H1 (cell line): ENCODE results near the gene HAGH. TPM values are rescaled to one million over a fixed set of nuclear protein-coding genes. Genes with fewer than 3 reads are reported as not detected.

Experiments used
- CTCF ChIA-PET: fragments of 300-600 bp; sonication (Branson Sonifier 250); formaldehyde crosslinking; loops from one replicate; lab custom pipeline; 2021; ENCODE audit not compliant: partially characterized antibody; lab: Charles Lee
- POLR2A ChIA-PET: fragments of 300-600 bp; sonication (Branson Sonifier 250); formaldehyde crosslinking; loops from one replicate; lab custom pipeline; 2021; ENCODE audit warnings: inconsistent platforms; ENCODE audit not compliant: partially characterized antibody; lab: Charles Lee
- DNase-seq, 2 experiments: peaks; one replicate each; pipeline versions ENCODE4 v3.0.0 to v3.0.0-alpha.2; 2010 to 2022; ENCODE audit warnings: low spot score in 2 of 2, low read depth in 1 of 2, mixed read lengths in 1 of 2
- FAIRE-seq: peaks from 2 replicates; lab custom pipeline; 2011; peaks lifted over from hg19 to GRCh38; lab: Jason Lieb, UNC
- H2AFZ ChIP-seq: 2 replicates; pipeline ENCODE4 v1.8.1; 2012; ENCODE audit warnings: low read length, inconsistent platforms
- H2AK5ac ChIP-seq: 2 replicates; pipeline ENCODE4 v1.6.1; 2013; ENCODE audit warnings: low read depth, low read length
- H2BK120ac ChIP-seq: replicated peaks from 2 replicates; pipeline ENCODE3; 2013; ENCODE audit warnings: low read depth, low read length, inconsistent platforms
- H2BK12ac ChIP-seq: 2 replicates; pipeline ENCODE4 v1.6.1; 2013; ENCODE audit warnings: low read depth, low read length
- H2BK15ac ChIP-seq: 2 replicates; pipeline ENCODE4 v1.6.1; 2013; ENCODE audit warnings: low read length
- H2BK20ac ChIP-seq: 2 replicates; pipeline ENCODE4 v1.6.1; 2013; ENCODE audit warnings: low read length
- H2BK5ac ChIP-seq: 2 replicates; pipeline ENCODE4 v1.6.1; 2013; ENCODE audit warnings: low read depth, low read length
- H3K14ac ChIP-seq: 2 replicates; pipeline ENCODE4 v1.6.1; 2013; ENCODE audit warnings: inconsistent platforms; ENCODE audit not compliant: insufficient read length
- H3K18ac ChIP-seq: 2 replicates; pipeline ENCODE4 v1.6.1; 2013; ENCODE audit warnings: low read length; ENCODE audit errors: extremely low read depth
- H3K23ac ChIP-seq: 2 replicates; pipeline ENCODE4 v1.6.1; 2013; ENCODE audit warnings: inconsistent platforms; ENCODE audit not compliant: insufficient read length
- H3K23me2 ChIP-seq: 2 replicates; pipeline ENCODE4 v1.6.1; 2013; ENCODE audit warnings: low read depth, low read length
- H3K27ac ChIP-seq: 2 replicates; pipeline ENCODE4 v1.6.1; 2011; ENCODE audit warnings: low read depth, low read length, inconsistent platforms
- H3K27me3 ChIP-seq, 4 experiments: replicated peaks in 1 of 4; 1 replicate in 1 of 4; 2 replicates in 3 of 4; pipeline versions ENCODE4 v1.6.1 to v1.8.1; 2011 to 2013; ENCODE audit warnings: low read length in 3 of 4, mild to moderate bottlenecking in 3 of 4, inconsistent platforms in 2 of 4, mixed read lengths in 2 of 4, moderate library complexity in 1 of 4; ENCODE audit not compliant: control insufficient read depth in 3 of 4, insufficient read depth in 3 of 4; ENCODE audit errors: extremely low read depth in 1 of 4
- H3K36me3 ChIP-seq, 4 experiments: 2 replicates each; pipeline versions ENCODE4 v1.6.1 to v1.8.1; 2011 to 2013; ENCODE audit warnings: mild to moderate bottlenecking in 4 of 4, low read length in 3 of 4, moderate library complexity in 2 of 4, control low read depth in 1 of 4, inconsistent platforms in 1 of 4; ENCODE audit not compliant: insufficient read depth in 4 of 4, control insufficient read depth in 2 of 4
- H3K4ac ChIP-seq: replicated peaks from 2 replicates; pipeline ENCODE3; 2013; ENCODE audit warnings: low read length, low read depth, mixed read lengths, inconsistent platforms; ENCODE audit not compliant: insufficient read length
- H3K4me1 ChIP-seq, 4 experiments: replicated peaks in 1 of 4; 1 replicate in 1 of 4; 2 replicates in 3 of 4; pipeline versions ENCODE4 v1.6.1 to v1.8.1; 2011 to 2013; ENCODE audit warnings: low read length in 3 of 4, inconsistent platforms in 2 of 4, mixed read lengths in 1 of 4; ENCODE audit not compliant: insufficient read depth in 4 of 4, control insufficient read depth in 3 of 4
- H3K4me2 ChIP-seq, 2 experiments: 2 replicates each; pipeline versions ENCODE4 v1.6.1 to v1.8.1; 2011 to 2013; ENCODE audit warnings: low read depth in 2 of 2, low read length in 2 of 2, control low read depth in 1 of 2, inconsistent platforms in 1 of 2, mild to moderate bottlenecking in 1 of 2; ENCODE audit not compliant: insufficient read depth in 1 of 2
- H3K4me3 ChIP-seq, 4 experiments: fragments of 200-600, 300-600 bp in 1 of 4; sonication (generic), shearing (Covaris generic), sonication (Bioruptor Twin) in 1 of 4; 2 replicates each; pipeline versions ENCODE4 v1.5.1 to v1.8.1; 2011 to 2016; ENCODE audit warnings: low read length in 4 of 4, low read depth in 3 of 4, control low read depth in 2 of 4, inconsistent platforms in 2 of 4, mild to moderate bottlenecking in 2 of 4, mixed read lengths in 1 of 4, moderate library complexity in 1 of 4; ENCODE audit not compliant: insufficient read depth in 2 of 4; ENCODE audit errors: extremely low read depth in 1 of 4
- H3K56ac ChIP-seq: replicated peaks from 2 replicates; pipeline ENCODE3; 2013; ENCODE audit warnings: low read depth, mild to moderate bottlenecking, mixed read lengths, low read length, inconsistent platforms; ENCODE audit not compliant: insufficient read length
- H3K79me1 ChIP-seq: 2 replicates; pipeline ENCODE4 v1.6.1; 2013; ENCODE audit warnings: low read depth, low read length, control low read depth
- H3K79me2 ChIP-seq, 2 experiments: 2 replicates each; pipeline versions ENCODE4 v1.6.1 to v1.8.1; 2012 to 2013; ENCODE audit warnings: low read length in 2 of 2, mild to moderate bottlenecking in 2 of 2, inconsistent platforms in 1 of 2; ENCODE audit not compliant: insufficient read depth in 2 of 2, control insufficient read depth in 1 of 2
- H3K9ac ChIP-seq, 4 experiments: replicated peaks in 1 of 4; 1 replicate in 1 of 4; 2 replicates in 3 of 4; pipeline versions ENCODE4 v1.6.1 to v1.8.1; 2011 to 2013; ENCODE audit warnings: low read depth in 3 of 4, low read length in 3 of 4, control low read depth in 2 of 4, mild to moderate bottlenecking in 2 of 4, moderate library complexity in 2 of 4, inconsistent platforms in 1 of 4; ENCODE audit errors: extremely low read depth in 1 of 4
- H3K9me3 ChIP-seq, 2 experiments: 2 replicates each; pipeline versions ENCODE4 v1.6.1 to v1.8.1; 2012 to 2013; ENCODE audit warnings: mild to moderate bottlenecking in 2 of 2, moderate library complexity in 2 of 2, control low read depth in 1 of 2, inconsistent platforms in 1 of 2, low read depth in 1 of 2, low read length in 1 of 2, mixed read lengths in 1 of 2; ENCODE audit not compliant: insufficient read depth in 2 of 2
- H4K20me1 ChIP-seq, 2 experiments: replicated peaks in 1 of 2; 2 replicates each; pipeline versions ENCODE3 to v1.8.1; 2011 to 2013; ENCODE audit warnings: inconsistent platforms in 2 of 2, low read length in 2 of 2, mild to moderate bottlenecking in 1 of 2; ENCODE audit not compliant: insufficient read depth in 2 of 2, control insufficient read depth in 1 of 2
- H4K5ac ChIP-seq: 2 replicates; pipeline ENCODE4 v1.6.1; 2013; ENCODE audit warnings: low read length, low read depth, mixed read lengths, inconsistent platforms; ENCODE audit not compliant: insufficient read length
- H4K8ac ChIP-seq: 2 replicates; pipeline ENCODE4 v1.8.0; 2013; ENCODE audit warnings: mild to moderate bottlenecking, moderate library complexity, low read length, inconsistent platforms; ENCODE audit not compliant: insufficient read depth; ENCODE audit errors: extremely low read depth
- H4K91ac ChIP-seq: replicated peaks from 2 replicates; pipeline ENCODE3; 2013; ENCODE audit warnings: low read length, mixed read lengths, inconsistent platforms; ENCODE audit not compliant: insufficient read length
- BACH1 ChIP-seq: IDR thresholded peaks from 2 replicates; pipeline ENCODE4 v1.6.1; 2012; ENCODE audit warnings: low read length, improper control_type of control experiment
- BCL11A ChIP-seq, 2 experiments: IDR thresholded peaks; one replicate each; pipeline ENCODE4 v1.6.1; 2011; ENCODE audit warnings: low read depth in 2 of 2, low read length in 2 of 2, mild to moderate bottlenecking in 2 of 2
- CEBPB ChIP-seq: IDR thresholded peaks from 2 replicates; pipeline ENCODE4 v1.6.1; 2012; ENCODE audit warnings: low read depth, low read length
- CTBP2 ChIP-seq: IDR thresholded peaks from 2 replicates; pipeline ENCODE4 v1.7.0; 2011; ENCODE audit warnings: borderline replicate concordance, mild to moderate bottlenecking, moderate library complexity, mixed read lengths, low read length; ENCODE audit not compliant: insufficient read depth, insufficient read length
- JUND ChIP-seq: IDR thresholded peaks from 2 replicates; pipeline ENCODE4 v1.6.1; 2011; ENCODE audit warnings: mild to moderate bottlenecking, improper control_type of control experiment, low read length
- KDM1A ChIP-seq: fragments of 200-600, 300-600 bp; sonication (generic); IDR thresholded peaks from 2 replicates; pipeline ENCODE4 v1.7.1; 2016; ENCODE audit warnings: mild to moderate bottlenecking, low read length, borderline replicate concordance
- PHF8 ChIP-seq: fragments of 200-600 bp; sonication (generic); conservative IDR thresholded peaks from 2 replicates; pipeline ENCODE4 v1.7.1; 2012; ENCODE audit warnings: low read depth, mild to moderate bottlenecking, inconsistent platforms, low read length, moderate library complexity
- POU5F1 ChIP-seq: IDR thresholded peaks from 2 replicates; pipeline ENCODE4 v1.6.1; 2011; ENCODE audit warnings: low read depth, mild to moderate bottlenecking, low read length, moderate library complexity
- SUZ12 ChIP-seq: fragments of 200-600 bp; sonication (generic); IDR thresholded peaks from 2 replicates; pipeline ENCODE4 v1.6.1; 2012; ENCODE audit warnings: mild to moderate bottlenecking, inconsistent platforms, low read length, moderate library complexity, mixed read lengths
- TAF1 ChIP-seq: IDR thresholded peaks from 2 replicates; pipeline ENCODE4 v1.6.1; 2011; ENCODE audit warnings: mild to moderate bottlenecking, low read depth, low read length
- TEAD4 ChIP-seq: IDR thresholded peaks from 2 replicates; pipeline ENCODE4 v1.6.1; 2012; ENCODE audit warnings: low read depth, low read length, inconsistent platforms, mixed read lengths
- WGBS, 2 experiments: shearing (Covaris generic) in 1 of 2; methylation state at CpG; one replicate each; pipeline versions ENCODE4 v1.1.6 to v1.1.7; 2013 to 2015; ENCODE audit warnings: low lambda C conversion rate in 2 of 2, mixed read lengths in 2 of 2, inconsistent platforms in 1 of 2, low coverage in 1 of 2, missing lambda C conversion rate in 1 of 2; ENCODE audit not compliant: insufficient replicate concordance in 2 of 2, insufficient coverage in 1 of 2, insufficient read length in 1 of 2; ENCODE audit errors: extremely low coverage in 1 of 2, missing lambda C conversion rate in 1 of 2; 5-methylcytosine and 5-hydroxymethylcytosine counted together
- polyA plus RNA-seq, 7 experiments: library from polyadenylated mRNA; depleted of rRNA in 3 of 7; stranded (reverse) in 5 of 7; unstranded in 2 of 7; fragments of >200 nt in 5 of 7; fragments of 200-250 nt in 2 of 7; gene quantifications; 1 replicate in 5 of 7; 2 replicates in 1 of 7; 4 replicates in 1 of 7; pipeline versions ENCODE4 v1.2.1 to v1.2.3, GENCODE V29; 2011 to 2013; ENCODE audit warnings: missing spikeins in 2 of 7, mixed read lengths in 2 of 7
- total RNA-seq: library from RNA; stranded (reverse); fragmentation: NEBNext Ultra II Directional; extraction: Animal tissue kit (Norgen Biotek cat#: 25700); gene quantifications from 2 replicates; pipeline ENCODE4 v1.2.1, GENCODE V29; 2021
- TF ChIP-seq, protein P1 (sequence below), 3 experiments: IDR thresholded peaks; 1 replicate in 2 of 3; 2 replicates in 1 of 3; pipeline versions ENCODE4 v1.5.1 to v1.6.1; 2011; ENCODE audit warnings: low read length in 3 of 3, mild to moderate bottlenecking in 3 of 3, inconsistent platforms in 2 of 3, low read depth in 1 of 3, moderate library complexity in 1 of 3; ENCODE audit not compliant: insufficient read depth in 1 of 3; ENCODE audit errors: control extremely low read depth in 1 of 3

The HAGH gene
- total and polyA plus RNA-seq, 2 of the 8 experiments (the other 6 are each of a cell fraction or from before 2014, with no cell fraction given): 28.7 to 40.6 TPM

DNA sequence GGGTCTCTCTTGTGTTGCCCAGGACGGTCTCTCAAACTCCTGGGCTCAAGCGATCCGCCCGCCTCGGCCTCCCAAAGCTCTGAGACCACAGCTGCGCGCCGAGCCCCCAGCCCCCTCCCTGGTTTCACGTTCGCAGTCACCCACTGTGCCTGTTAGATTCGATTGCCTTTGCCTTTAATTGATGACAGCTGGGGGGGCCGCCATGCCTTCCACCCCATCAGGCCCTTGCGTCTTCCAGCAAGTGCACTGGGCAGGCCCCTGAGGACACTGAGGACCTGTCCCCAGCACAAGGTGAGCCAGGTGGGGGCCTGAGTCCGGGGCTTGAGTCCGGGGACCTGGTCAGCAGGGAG lies 36.4 kb downstream of the HAGH start:
- Histone ChIP-seq H3K27ac (no peak overlapping the region), H2BK15ac (no peak overlapping the region), H3K4me3 (no peak overlapping the region), H3K9ac (no peak overlapping the region), H3K23me2 (no peaks in the 10 kb centered on the region), H3K14ac (no peak overlapping the region), H2BK5ac (no peak overlapping the region), H2BK20ac (no peak overlapping the region), H4K8ac (no peak overlapping the region), H2BK12ac (no peak overlapping the region), H3K79me2 (peaks cover 0 to 16% of the 10 kb centered on the region in 2 experiments; a peak in 2 of 4 replicates), H3K4me2 (no peak overlapping the region), H2BK120ac (no peak overlapping the region), H3K4ac (no peak overlapping the region), H4K91ac (no peak overlapping the region), H3K36me3 (peaks cover 0 to 44% (median 2%) of the 10 kb centered on the region in 4 experiments; a peak in 4 of 8 replicates), H3K4me1 (no peaks in the 10 kb centered on the region), H4K5ac (no peak overlapping the region), H3K56ac (no peak overlapping the region), H2AFZ (no peak overlapping the region), H3K23ac (no peak overlapping the region), H3K79me1 (peaks cover 9% of the 10 kb centered on the region), H2AK5ac (no peak overlapping the region), H4K20me1 (peaks cover 13 to 15% of the 10 kb centered on the region in 2 experiments), H3K27me3 (no peaks in the 10 kb centered on the region), H3K9me3 (no peaks in the 10 kb centered on the region; a peak in 1 of 4 replicates), H3K18ac (no peak overlapping the region)
- DNase-seq: no peak
- FAIRE-seq: no peak
- CTCF ChIA-PET: interaction anchor here (0.5 kb wide), 1 partner anchor 1047 kb away, joined by 3 read pairs; no protein-coding TSS in a partner anchor
- WGBS, 2 experiments: 85% methylated on average over 15 of the region's 15 CpGs; no CpG with 5 or more reads in 1 of the 2 experiments
- POLR2A ChIA-PET: interaction anchor here (1.4 to 4.2 kb wide), 2 partner anchors 11 to 15 kb away, joined by 3 to 26 read pairs; no protein-coding TSS in a partner anchor
- TF ChIP-seq POU5F1: no peak
- no peak for TF ChIP-seq CTBP2
- TF ChIP-seq BCL11A (IDR thresholded peaks at IDR 0.05; ENCODE audit: low read depth in 2 of 2, low read length in 2 of 2): no peak
- no peak for TF ChIP-seq TEAD4
- TF ChIP-seq SUZ12: no peak
- TF ChIP-seq PHF8: no peak
- no peak for TF ChIP-seq CEBPB
- TF ChIP-seq JUND: no peak
- TF ChIP-seq TAF1: no peak
- TF ChIP-seq, protein P1, sequence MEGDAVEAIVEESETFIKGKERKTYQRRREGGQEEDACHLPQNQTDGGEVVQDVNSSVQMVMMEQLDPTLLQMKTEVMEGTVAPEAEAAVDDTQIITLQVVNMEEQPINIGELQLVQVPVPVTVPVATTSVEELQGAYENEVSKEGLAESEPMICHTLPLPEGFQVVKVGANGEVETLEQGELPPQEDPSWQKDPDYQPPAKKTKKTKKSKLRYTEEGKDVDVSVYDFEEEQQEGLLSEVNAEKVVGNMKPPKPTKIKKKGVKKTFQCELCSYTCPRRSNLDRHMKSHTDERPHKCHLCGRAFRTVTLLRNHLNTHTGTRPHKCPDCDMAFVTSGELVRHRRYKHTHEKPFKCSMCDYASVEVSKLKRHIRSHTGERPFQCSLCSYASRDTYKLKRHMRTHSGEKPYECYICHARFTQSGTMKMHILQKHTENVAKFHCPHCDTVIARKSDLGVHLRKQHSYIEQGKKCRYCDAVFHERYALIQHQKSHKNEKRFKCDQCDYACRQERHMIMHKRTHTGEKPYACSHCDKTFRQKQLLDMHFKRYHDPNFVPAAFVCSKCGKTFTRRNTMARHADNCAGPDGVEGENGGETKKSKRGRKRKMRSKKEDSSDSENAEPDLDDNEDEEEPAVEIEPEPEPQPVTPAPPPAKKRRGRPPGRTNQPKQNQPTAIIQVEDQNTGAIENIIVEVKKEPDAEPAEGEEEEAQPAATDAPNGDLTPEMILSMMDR (IDR thresholded peaks at IDR 0.05; ENCODE audit: control extremely low read depth in 1 of 3, insufficient read depth in 1 of 3, low read depth in 1 of 3, low read length in 3 of 3): no peak
- no peak for TF ChIP-seq KDM1A
- TF ChIP-seq BACH1: no peak
